ENCODE results near the gene LETM1.

The LETM1 gene

DNA sequence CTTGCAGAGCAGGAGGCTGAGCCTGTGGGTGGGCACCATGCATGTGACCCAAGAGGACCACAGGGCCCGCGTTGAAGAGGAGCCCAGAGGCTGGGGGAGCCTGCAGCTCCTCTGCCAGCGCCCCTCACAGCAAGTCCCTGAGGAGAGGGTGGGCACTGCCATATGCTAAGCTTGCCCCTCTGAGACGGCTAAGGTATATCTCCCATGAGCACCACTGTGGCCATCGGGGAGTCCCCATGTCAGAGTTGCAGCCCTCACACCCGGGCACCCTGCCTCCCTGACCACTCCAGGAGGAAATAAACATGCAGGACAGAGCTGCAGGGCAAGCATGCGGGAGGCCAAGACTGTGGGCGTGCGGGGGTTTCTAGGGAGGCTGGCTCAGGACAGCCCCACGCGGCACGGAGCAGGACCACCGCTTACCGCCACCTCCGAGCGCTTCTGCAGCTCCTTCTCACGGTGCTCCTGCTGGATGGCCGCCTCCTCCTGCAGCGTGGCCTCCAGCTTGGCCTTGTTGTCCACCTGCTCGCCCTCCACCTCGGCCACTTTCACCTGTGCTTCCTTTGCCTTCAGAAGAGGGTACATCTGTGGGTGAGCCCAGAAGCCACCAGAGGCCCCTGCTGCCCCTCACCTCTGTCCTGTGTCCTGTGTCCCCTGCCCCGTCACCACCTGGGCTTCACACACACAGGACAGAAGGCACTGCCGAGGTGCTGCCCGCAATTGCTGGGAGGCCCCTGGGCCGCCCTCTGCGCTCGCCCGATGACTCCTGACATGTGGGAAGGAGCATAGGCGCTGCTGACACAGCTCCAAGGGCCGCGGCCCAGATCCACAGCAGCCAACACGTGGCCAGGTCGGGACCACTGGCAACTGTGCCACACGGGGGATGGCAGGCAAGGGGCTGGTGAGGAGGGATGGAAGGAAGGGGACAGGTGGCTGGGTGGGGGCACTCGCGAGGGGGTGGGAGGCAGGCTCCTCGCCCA is 33.1 kb downstream of the LETM1 start:
- DNase-seq: no peak

DNA sequence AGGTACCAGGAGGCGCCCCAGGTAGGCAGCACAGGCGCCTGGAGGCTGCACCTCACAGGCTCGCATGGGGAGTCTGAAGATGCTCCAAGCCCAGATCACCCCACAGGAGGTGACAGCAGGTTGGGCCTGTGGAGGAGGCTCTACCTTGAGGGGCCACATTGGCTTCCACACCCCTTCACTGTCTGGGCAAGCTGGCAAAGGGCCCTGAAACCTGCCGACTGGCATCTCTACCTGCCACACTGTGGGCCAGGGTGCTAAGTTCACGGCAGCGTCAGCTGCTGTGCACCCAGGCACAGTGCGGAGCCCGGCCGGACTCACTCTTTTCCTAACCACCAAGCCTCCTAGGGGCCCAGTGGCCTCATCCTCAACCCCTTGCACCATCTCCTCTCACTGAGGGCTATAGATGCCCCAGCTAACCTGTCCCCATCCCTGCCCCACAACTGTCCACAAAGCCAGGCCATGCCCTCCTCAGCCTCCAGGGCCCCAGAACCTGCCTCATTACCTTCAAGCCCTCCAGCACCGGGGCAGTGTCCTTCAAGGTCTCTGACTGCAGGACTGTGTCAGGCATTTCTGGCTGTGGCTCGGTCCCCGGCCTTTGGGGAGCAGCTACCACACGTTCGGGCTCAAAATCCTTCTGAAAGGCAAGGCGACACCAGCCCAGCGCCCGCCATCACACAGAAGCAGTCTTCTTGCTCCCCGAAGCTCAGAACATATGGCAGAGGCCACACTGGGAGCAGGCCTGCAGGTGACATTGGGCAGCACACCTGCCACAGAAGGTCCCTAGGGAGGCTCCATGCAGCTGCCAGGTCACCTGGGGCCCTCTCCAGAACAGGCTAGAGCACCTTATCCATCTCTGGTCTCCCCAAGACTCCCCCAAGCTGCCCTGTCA is 34.0 kb downstream of the LETM1 start:
- DNase-seq: no peak

DNA sequence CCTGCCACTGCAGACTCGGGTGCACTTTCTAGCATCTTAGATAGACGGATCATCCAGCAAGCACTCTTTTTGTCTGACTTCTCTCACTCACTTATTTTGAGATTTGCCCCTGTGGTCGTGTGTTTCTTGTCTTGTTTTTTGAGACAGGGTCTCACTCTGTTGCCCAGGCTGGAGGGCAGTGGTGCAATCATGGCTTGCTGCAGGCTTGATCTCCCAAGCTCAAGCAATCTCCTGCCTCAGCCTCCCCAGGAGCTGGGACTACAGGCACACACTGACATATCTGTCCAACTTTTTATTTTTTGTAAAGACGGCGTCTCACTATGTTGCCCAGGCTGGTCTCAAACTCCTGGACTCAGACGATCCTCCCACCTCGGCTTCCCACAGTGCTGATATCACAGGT is 36.1 kb downstream of the LETM1 start:
- DNase-seq: no peak

DNA sequence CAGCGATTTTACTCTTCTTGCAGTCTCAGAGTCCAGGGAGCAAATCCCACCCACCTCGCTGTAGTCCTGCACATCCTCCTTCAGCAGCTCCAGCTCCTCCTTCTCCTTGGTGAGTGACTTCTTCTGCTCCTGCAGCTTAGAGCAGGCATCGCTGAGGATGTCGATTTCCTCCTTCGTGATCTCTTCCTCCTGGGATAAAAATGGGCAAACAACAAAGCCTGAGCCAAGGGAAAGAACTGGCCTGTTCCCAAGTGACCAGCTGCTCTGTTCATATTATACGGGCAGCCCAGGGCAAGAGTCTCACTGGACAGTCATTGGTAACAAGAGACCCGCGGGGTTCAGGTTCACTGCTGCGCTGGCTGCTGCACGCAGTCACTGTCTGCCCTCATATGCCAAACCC is 36.7 kb downstream of the LETM1 start:
- DNase-seq: no peak

DNA sequence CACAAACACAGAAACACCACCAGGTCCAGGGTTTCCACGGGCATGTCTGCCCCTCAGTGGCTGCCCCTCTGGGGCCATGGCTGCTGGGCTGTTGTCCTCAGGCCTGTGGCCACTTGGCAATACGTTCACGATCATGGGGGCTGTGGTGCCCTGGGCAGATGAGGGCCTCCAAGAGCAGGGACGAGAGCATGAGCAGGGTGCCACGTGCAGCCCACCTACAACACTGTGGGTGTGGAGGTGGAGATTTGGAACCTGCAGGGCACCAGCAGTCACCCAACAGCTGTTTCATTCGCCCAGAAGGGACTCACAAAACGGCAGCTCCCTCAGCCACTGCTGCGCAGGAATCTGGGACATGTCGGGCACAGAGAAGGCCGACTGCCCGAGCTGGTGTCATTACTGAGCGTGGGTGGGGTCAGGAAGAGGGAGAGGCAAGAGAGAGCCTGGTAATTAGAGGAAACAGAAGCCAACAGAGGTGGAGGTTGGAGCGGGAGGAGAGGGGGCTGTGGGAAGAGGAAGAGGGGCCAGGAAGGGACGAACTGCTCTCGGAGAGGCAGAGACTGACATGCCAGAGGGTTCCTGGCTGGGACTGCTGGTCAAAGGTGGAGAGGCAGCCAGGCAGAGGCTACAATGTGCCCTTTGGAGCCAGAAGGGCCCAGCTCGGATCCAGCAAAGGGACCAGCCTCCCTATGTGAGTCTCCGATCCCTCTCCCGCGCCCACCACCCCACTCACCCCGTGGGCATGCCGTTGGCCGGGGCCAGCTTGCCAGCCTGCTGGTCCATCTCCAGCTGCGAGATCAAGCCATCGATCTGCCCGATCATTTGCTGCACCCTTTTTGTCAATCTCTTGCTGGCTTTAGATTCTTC is 39.7 kb downstream of the LETM1 start:
- DNase-seq: no peak

DNA sequence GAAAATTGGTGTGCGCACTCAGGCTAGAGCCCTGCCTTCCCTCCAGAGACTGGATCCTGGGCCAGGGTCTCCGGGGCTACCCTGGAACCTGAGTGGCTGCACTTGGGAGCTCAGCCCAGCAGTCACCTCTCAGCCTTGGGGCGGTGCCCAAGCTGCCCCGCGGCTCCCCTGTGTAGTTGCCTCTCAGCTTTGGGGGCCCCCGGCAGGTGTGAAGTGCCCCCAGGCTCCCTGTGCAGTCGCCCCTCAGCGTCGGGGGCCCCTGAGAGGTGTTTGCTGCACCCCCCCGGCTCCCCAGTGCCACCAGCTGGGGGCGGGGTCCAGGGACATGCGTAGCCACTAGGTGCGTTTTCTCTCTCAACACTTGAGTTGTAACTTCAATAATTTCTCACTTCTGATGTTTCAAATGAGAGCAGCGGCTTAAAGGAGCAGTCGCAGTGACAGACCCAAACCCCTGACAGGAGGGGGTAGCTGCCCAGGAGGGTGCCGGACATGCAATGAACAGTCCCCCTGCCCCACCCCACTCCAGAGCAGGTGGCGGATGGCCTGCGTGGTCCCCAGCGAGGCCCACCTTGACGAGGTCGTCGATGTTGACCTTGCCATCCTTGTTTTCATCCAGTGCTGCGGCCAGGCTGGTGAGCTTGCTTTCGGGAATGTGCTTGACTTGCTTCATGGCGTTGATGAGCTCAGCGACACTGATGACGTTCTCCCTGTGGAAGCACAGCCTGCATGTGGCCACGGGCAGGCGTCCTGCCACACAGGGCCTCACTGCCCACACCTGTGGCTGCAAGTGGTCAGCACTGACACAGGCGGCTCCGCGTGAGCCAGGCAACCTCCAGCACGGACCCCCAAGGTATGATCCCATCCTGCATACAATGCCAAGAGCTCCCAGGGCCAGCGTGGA is 40.6 kb downstream of the LETM1 start:
- no peak for DNase-seq

DNA sequence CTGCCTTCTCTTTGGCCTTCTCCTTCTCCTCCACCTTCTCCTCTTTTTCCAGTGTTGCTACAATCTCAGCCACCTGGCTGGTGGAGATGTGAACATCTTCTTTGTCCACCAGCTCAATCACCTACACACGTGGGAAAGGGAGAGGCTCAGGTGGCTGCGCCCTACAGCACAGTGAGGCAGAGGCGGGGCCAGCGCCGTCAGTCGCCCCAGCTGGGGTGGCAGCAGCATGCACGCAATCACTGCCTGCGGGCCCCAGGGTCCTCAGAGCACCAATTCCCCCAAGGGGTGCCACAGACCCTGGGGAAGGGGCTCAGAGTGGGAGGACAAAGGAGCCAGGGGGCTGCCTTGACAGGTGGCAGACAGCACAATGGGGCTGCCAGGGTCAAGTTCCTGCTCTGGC is 41.5 kb downstream of the LETM1 start:
- no peak for DNase-seq

DNA sequence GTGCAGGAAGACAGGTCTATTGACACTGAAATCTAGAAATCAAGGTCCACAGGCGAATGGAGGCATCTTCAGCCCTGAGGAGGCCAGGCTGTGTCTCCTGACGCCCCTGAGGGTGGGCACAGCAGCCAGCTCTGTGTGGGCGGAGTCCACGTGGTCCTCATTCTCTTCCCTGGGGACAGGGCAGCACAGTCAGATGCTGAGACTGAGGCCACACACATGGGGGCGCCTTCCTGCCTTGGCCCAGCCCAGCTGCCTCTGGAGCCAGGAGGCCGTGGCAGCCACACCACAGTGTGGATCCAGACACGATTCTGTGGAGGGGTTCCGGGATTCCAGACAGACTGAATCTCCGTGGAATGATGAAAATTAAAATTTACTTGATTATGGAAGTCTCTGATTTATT is 42.0 kb downstream of the LETM1 start:
- no peak for DNase-seq

DNA sequence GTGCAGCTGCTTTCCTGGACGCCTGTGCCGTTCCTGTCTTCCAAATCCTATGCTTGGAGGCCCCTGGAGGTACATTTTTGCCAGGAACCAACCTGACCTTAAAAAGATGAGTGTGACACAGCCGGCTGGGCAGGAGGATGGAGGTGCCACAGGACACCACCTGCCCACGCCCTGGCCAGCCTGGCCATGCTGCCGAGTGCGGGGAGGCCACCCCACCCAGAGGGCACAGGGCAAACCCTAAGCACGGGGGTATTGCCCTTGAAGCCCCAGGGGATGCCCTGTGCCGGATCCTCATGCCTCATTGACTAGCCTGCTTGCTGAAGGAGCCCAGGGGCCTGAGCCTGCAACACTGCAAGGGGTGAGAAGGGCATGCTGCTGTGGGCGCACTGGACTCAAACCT is 42.7 kb downstream of the LETM1 start:
- DNase-seq: no peak

DNA sequence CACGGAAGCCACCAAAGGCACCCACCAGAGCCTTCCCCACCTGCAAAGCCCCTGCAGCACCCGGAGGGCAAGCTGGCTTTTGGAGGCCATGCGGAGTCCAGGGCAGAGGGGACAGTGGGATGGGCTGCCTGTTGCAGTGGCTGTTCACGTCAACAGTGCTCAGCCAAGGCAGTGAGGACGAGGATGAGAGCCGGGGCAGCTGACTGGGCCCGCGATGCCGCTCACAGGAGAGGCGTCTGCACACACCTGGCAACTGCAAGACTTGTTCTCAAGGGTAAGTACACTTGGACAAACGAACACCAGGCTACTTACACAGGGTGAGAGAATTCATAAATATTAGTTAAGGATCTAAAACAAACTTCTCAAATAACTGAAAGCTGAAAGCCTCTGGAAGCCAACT is 43.2 kb downstream of the LETM1 start:
- DNase-seq: no peak

DNA sequence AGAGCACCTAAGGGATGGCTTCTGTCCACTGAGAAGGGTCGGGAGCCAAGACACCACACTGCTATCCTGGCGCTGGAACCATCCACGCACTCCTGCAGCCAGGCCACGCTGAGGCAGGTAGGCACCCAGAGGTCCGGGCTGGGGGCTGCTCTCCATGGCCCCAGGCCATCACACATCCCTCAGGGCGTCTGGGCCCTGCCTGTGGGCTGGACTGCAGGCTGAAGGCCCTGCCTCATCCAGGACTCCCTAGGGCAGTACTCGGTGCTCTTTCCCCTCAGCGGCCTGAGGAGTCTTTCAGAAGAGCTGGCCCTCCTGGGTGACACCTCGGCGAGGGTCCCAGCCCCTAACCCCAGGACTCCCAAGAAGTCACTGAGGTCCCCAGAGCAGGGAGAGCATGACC is 45.2 kb downstream of the LETM1 start:
- no peak for DNase-seq

DNA sequence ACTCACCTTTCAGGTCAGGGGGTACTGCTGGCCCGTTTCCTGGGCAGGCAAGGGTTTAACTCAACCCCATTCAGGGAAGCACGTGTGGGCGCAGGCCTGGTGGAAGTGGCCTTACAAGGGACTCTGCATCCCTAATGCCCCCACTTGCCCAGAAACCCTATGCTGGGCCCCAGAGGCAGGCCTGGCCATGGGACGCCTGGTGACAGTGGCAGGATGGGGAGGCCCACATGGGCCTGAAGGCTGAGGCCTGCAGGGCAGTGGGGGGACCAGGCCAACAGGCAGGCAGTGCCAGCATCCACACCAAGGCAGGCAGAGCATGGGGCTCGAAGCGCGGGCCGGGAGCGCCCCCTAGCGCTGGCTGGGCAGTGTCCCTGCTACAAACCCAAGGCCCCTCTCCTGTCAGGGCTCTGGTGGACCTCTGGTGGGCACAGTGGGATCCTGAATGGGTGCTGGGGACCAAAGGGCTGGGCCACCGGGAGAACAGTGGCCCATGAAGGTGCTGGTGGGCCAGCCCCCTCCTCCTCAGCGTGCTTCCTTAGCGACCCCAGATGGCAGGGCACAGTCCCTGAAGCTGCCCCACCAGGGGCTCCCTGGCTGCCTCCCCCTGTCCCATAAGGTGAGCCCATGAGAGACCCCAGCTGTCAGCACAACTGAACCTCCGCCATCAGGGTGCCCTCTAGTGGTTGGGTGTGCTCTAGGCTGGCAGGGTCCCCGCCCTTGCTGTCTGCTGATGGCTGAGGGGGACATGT is 46.0 kb downstream of the LETM1 start:
- DNase-seq: peak; percentile 71

DNA sequence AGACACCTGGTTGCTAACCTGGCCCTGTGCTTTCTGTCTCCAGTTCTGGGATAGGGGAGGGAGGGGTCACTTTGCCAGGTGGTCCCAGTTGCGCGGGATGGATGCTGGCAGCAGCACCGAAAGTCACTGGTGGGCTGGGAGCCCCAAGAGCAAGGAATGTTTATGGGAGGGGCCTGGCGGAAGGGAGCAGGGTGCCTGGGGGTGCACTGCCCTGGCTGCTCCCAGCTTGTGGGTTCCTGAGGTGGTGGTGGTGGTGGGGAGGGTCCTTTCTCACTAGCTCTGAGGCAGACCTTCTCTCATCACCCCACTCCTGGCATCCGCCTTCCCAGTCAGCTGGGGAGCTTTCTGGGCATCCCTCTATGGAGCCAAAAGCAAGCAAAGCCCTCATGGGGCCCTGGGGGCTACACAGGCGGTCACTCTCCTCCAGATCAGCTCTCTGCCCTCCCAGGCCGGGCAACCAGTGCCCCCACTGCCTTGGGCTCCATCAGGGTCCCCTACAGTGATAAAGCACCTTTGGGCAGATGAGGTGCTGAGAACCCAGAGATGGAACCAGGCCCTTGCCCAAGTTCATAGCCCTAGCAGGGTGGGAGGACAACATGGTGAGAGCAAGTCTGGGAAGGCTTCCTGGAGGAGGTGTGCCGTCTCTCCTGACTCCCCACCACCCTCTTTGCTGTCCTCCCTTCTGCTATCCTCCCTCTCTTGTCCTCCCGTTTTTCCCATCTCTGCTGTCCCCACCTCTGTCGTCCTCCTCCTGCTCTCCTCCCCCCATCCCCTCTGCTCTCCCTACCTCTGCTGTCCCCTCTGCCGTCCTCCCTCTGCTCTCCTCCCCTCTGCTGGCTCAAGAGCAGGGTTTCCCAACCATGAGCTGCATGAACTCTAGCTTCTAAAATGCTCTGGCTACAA is 46.9 kb downstream of the LETM1 start:
- DNase-seq: no peak

DNA sequence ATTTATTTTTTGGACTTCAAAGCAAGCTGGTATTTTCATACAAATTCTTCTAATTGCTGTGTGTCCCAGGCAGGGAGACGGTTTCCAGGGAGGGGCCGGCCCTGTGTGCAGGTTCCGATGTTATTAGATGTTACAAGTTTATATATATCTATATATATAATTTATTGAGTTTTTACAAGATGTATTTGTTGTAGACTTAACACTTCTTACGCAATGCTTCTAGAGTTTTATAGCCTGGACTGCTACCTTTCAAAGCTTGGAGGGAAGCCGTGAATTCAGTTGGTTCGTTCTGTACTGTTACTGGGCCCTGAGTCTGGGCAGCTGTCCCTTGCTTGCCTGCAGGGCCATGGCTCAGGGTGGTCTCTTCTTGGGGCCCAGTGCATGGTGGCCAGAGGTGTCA is 47.6 kb downstream of the LETM1 start:
- DNase-seq: no peak

DNA sequence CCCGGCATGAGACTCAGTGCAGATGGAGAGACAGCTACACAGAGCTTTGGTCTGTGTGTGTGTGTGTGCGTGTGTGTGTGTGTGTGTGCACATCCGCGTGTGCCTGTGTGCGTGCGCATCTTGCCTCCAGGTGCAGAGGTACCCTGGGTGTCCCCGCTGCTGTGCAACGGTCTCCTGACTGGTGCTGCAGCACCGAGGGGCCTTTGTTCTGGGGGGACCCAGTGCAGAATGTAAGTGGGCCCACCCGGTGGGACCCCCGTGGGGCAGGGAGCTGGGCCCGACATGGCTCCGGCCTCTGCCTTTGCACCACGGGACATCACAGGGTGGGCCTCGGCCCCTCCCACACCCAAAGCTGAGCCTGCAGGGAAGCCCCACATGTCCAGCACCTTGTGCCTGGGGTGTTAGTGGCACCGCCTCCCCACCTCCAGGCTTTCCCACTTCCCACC is 48.6 kb downstream of the LETM1 start:
- no peak for DNase-seq

DNA sequence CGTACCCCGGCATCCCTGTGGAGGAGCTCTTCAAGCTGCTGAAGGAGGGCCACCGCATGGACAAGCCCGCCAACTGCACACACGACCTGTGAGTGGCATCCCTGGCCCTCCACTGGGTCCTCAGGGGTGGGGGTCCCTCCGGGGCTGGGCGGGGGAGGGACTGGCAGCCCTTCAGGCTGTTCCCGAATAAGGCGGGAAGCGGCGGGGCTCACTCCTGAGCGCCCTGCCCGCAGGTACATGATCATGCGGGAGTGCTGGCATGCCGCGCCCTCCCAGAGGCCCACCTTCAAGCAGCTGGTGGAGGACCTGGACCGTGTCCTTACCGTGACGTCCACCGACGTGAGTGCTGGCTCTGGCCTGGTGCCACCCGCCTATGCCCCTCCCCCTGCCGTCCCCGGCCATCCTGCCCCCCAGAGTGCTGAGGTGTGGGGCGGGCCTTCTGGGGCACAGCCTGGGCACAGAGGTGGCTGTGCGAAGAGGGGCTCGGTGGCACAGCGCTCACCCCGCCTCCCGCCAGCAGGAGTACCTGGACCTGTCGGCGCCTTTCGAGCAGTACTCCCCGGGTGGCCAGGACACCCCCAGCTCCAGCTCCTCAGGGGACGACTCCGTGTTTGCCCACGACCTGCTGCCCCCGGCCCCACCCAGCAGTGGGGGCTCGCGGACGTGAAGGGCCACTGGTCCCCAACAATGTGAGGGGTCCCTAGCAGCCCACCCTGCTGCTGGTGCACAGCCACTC is 49.2 kb downstream of the LETM1 start:
- DNase-seq: no peak

DNA sequence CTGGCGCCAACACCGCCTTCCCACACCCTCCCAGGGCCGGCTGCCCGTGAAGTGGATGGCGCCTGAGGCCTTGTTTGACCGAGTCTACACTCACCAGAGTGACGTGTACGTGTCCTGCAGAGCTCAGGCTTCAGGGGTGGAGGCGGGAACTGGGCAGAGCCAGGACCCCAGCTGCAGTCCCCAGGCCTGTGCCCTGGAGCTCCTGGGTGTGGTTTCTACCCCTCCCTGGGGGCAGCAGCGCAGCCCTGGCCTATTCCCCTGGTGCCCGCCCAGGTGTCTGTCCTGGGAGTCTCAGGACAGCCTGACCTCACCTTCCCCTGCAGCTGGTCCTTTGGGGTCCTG is 49.8 kb downstream of the LETM1 start:
- no peak for DNase-seq

DNA sequence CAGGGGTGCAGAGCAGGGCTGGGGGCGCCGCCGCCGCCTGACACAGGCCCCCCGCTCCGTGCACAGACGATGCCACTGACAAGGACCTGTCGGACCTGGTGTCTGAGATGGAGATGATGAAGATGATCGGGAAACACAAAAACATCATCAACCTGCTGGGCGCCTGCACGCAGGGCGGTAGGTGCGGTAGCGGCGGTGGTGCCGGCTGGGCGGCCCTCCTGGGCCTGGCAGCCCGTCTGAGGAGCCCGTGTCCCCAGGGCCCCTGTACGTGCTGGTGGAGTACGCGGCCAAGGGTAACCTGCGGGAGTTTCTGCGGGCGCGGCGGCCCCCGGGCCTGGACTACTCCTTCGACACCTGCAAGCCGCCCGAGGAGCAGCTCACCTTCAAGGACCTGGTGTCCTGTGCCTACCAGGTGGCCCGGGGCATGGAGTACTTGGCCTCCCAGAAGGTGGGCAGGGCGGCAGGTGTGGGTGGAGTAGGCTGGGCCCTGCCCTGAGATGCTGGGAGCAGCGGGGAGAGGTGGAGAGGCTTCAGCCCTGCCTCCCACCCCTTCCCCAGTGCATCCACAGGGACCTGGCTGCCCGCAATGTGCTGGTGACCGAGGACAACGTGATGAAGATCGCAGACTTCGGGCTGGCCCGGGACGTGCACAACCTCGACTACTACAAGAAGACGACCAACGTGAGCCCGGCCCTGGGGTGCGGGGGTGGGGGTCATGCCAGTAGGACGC is 50.3 kb downstream of the LETM1 start:
- DNase-seq: no peak
